ENCODE measurements around the gene ABCD1.

ABCD1 gene

GRCh38 chrX:153777261-153778090, 52.8 kb downstream of the ABCD1 start:
- TF ChIP-seq CTCF (conservative IDR thresholded peaks at IDR 0.05; ENCODE audit: control insufficient read depth, insufficient read depth, low read depth, low read length), result no peak
- DNase-seq (ENCODE audit: low read depth), result no peak
- H3K4me3 ChIP-seq (ENCODE audit: control insufficient read depth, low read depth, low read length), result no peak overlapping the region

DNA sequence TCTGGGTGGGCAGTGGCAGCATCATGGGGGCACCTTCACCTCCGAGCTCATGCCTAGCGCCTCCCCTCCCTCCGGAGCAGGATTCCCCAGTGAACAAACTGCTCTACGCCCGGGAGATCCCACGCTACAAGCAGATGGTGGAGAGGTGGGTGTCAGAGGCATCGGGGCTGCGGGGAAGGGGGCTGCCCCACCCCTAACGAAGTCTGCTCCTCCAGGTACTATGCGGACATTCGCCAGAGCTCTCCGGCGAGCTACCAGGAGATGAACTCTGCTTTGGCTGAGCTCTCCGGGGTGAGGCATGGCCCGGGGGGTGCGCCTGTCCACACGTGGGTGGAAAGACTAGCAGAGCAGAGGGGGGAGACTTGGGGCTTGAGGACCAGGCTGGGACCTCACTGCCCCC, 53.5 kb downstream of the ABCD1 start:
- no peak for TF ChIP-seq CTCF (conservative IDR thresholded peaks at IDR 0.05; ENCODE audit: control insufficient read depth, insufficient read depth, low read depth, low read length)
- no peak for DNase-seq (ENCODE audit: low read depth)
- H3K4me3 ChIP-seq (ENCODE audit: control insufficient read depth, low read depth, low read length), result no peak overlapping the region

DNA sequence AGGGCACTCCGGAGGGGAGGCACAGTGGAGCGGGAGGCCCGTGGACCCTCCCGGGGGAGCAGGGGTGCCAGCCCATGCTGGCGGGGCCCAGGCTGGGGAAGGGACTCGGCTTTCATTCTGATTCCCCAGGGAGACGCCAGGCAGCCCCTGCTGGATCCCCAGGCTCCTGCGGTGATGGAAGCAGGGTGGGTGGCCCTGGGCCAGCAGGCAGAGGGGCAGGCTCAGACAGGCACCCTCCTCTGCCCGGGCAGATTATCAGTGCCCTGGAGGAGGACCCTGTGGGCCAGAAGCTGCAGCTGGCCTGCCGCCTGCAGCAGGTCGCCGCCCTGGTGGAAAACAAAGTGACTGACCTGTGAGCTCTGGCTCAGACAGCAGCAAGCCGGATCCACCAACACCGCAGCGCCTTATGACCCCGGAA, 54.0 kb downstream of the ABCD1 start:
- H3K4me3 ChIP-seq (ENCODE audit: control insufficient read depth, low read depth, low read length), result no peak overlapping the region
- no peak for TF ChIP-seq CTCF (conservative IDR thresholded peaks at IDR 0.05; ENCODE audit: control insufficient read depth, insufficient read depth, low read depth, low read length)
- DNase-seq (ENCODE audit: low read depth), result no peak

DNA sequence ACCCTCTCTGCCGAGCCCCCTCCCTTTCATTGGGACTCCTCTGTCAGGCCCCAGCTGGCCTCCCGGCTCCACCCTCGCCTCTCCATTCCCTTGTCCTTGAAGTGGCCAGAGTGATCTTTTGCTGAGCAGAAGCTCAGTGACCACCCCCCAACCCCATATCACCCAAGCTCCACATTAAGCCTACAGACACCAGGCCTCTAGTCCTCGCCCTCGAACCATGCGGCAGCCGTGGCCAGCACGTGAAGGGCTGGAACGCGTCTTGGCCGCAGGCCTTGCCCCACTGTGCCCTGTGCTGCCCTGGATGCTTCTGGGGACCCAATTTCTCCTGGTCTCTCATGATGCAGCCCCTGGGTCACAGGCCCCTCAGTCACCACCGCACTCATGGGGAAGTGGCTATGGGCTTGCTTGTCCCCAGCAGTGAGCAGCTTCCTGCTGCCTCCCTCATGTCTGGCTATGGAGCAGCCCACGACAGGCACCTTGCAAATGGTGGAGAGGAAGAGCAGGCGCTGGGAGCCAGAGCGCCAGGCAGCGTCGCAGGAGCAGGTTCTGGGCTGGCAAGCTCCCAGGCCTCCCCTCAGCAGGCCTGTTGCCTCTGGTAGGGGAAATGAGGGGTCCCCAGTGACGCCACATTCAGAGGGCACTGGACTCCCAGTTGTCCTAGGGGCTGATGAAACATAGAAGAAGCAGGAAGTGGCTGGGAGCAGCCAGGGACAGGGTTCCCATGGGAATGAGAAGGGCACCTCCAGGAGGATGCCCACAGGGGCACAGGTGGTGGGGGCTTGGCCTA, 55.4 kb downstream of the ABCD1 start:
- TF ChIP-seq CTCF (conservative IDR thresholded peaks at IDR 0.05; ENCODE audit: control insufficient read depth, insufficient read depth, low read depth, low read length), result no peak
- H3K4me3 ChIP-seq (ENCODE audit: control insufficient read depth, low read depth, low read length), result no peak overlapping the region
- no peak for DNase-seq (ENCODE audit: low read depth)

- TF ChIP-seq CTCF (conservative IDR thresholded peaks at IDR 0.05; ENCODE audit: control insufficient read depth, insufficient read depth, low read depth, low read length), result no peak
- DNase-seq (ENCODE audit: low read depth), result no peak
- H3K4me3 ChIP-seq (ENCODE audit: control insufficient read depth, low read depth, low read length), result no peak within 1 kb of the TSS
These were observed 56.2 kb downstream of the ABCD1 start, which contains the start of gene SRPK3 for GRCh38 chrX:153780678-153781427. Gene SRPK3, plus strand, starts transcription at chrX:153781041. Its CDS starts 46 bp downstream, at chrX:153781087.

DNA sequence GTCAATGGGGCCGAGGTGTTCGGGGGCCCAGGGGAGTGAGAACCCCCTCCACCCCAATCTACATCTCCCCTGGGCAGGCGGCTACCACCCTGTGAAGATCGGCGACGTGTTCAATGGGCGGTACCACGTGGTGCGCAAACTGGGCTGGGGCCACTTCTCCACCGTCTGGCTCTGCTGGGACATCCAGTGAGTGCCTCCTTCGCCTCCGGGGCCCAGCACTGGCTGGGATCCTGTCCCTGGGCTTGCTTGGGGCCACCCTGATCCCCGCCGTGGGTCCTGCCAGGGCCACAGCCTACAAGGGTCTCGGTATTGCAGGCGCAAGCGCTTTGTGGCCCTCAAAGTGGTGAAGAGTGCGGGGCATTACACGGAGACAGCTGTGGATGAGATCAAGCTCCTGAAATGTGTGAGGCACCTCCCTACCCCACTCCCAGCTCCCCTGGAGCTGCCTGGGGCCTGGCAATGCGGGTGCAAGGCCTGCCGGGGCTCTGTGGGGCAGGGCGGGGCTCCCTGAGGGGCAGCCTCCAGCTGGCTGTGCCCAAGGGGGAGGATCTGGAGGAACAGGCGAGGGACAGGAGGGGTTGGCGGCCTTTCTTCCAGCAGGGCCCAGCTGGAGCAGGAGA, 56.9 kb downstream of the ABCD1 start:
- H3K4me3 ChIP-seq (ENCODE audit: control insufficient read depth, low read depth, low read length), result no peak overlapping the region
- no peak for DNase-seq (ENCODE audit: low read depth)
- TF ChIP-seq CTCF (conservative IDR thresholded peaks at IDR 0.05; ENCODE audit: control insufficient read depth, insufficient read depth, low read depth, low read length), result no peak

All from fibroblast of mammary gland (primary cell).